IPS-15b (cell line): ENCODE data around the gene HPS3.
A peak's percentile ranks its signal among the peaks of the same experiment; 100 is the strongest.

ENCODE experiments used
- H3K27me3 ChIP-seq: one replicate; pipeline ENCODE4 v1.6.1; 2013; ENCODE audit warnings: low read length; ENCODE audit not compliant: control insufficient read depth, insufficient read depth
- H3K36me3 ChIP-seq: one replicate; pipeline ENCODE4 v1.6.1; 2013; ENCODE audit warnings: low read length; ENCODE audit not compliant: control insufficient read depth, insufficient read depth
- H3K4me1 ChIP-seq: one replicate; pipeline ENCODE4 v1.6.1; 2013; ENCODE audit warnings: mild to moderate bottlenecking, low read length; ENCODE audit not compliant: control insufficient read depth, insufficient read depth
- H3K4me3 ChIP-seq: one replicate; pipeline ENCODE4 v1.5.1; 2013; ENCODE audit warnings: low read depth, low read length
- H3K9ac ChIP-seq: one replicate; pipeline ENCODE4 v1.6.1; 2013; ENCODE audit warnings: low read depth, mild to moderate bottlenecking, low read length
- H3K9me3 ChIP-seq: one replicate; pipeline ENCODE4 v1.6.1; 2013; ENCODE audit warnings: mild to moderate bottlenecking, low read length; ENCODE audit not compliant: control insufficient read depth, insufficient read depth

The HPS3 gene

DNA sequence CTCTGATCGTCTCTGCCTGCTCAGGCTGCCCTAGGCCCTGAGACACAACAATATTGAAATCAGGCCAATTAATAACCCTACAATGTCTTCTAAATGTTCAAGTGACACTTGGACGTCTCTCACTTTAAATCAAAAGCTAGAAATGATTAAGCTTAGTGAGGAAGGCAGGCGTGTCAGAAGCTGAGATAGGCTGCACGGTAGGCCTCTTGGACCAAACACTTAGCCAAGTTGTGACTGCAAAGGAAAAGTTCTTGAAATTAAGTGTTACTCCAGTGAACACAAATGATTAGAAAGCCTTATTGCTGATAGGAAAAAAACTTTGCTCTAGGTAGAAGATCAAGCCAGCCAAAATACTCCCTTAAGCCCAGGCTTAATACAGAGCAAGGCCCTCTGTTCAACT lies 2.2 kb downstream of the HPS3 start:
- no peaks in the 10 kb centered on the region for H3K27me3 ChIP-seq
- no peaks in the 10 kb centered on the region for H3K9me3 ChIP-seq
- no peak overlapping the region for H3K4me3 ChIP-seq
- peak overlapping the region; percentile 14 for H3K9ac ChIP-seq
- peaks cover 22% of the 10 kb centered on the region for H3K4me1 ChIP-seq
- no peaks in the 10 kb centered on the region for H3K36me3 ChIP-seq

DNA sequence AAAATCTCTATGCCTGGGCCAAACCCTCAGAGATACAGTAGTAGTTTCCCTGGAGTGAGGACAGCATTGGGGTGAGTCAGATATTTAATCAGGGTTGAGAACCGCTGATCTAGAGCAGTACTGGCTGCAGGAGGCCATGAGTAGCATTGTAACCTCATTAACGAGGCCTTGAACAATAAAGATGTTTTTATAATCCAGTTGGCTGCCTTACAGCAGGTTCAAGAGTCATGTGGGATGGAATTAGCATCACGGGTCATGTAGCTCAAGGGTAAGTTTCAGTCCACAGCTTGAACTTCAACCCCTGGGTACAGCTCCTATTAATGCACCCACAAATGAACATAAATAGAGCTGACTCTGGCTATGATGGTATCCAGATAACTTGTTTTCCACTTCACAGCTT lies 5.1 kb downstream of the HPS3 start:
- Histone ChIP-seq H3K9ac (no peak overlapping the region), H3K27me3 (no peaks in the 10 kb centered on the region), H3K36me3 (no peaks in the 10 kb centered on the region), H3K9me3 (no peaks in the 10 kb centered on the region), H3K4me3 (no peak overlapping the region), H3K4me1 (peaks cover 18% of the 10 kb centered on the region)

DNA sequence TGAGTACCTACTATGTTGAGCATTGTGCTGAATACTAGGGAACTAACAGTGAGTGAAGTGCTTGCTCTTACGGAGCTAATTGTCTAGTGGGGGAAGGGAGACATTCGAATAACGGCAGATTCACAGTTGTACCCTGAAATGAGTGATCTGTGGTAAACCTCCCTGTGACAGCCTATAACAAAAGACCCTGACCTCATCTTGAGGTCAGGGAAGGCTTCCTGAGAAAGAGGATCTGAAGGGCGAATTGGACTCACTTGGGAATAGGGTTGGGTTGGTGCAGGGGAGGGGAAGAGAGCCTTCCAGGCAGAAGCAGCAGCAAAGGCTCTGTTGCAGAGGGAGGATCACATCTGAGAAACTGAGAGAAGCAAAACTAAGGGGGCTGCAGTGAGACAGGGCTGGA lies 13.2 kb downstream of the HPS3 start:
- no peaks in the 10 kb centered on the region for H3K9me3 ChIP-seq
- no peak overlapping the region for H3K4me3 ChIP-seq
- H3K4me1 ChIP-seq, result no peaks in the 10 kb centered on the region
- H3K9ac ChIP-seq, result no peak overlapping the region
- H3K27me3 ChIP-seq, result no peaks in the 10 kb centered on the region
- peaks cover 7% of the 10 kb centered on the region for H3K36me3 ChIP-seq

DNA sequence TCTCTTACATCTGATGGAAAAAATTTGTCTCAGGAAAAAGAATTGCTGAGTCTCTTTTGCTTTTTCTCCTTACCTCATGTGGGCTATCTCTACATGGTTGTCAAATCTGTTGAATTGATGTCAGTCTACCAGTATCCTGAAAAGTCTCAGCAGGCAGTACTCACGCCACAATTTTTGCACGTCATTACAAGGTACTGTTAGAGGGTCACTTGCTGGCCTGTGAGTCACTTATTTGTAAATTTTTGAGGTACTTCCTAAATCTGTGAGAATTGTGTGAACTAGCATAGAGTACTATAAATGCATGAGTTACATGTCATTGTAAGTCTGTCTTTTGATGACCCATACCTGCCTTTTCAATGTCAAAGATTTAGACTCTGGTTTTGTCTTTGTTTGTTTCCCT lies 15.9 kb downstream of the HPS3 start:
- Histone ChIP-seq H3K36me3 (peaks cover 7% of the 10 kb centered on the region), H3K4me1 (no peaks in the 10 kb centered on the region), H3K9ac (no peak overlapping the region), H3K27me3 (no peaks in the 10 kb centered on the region), H3K4me3 (no peak overlapping the region), H3K9me3 (no peaks in the 10 kb centered on the region)

DNA sequence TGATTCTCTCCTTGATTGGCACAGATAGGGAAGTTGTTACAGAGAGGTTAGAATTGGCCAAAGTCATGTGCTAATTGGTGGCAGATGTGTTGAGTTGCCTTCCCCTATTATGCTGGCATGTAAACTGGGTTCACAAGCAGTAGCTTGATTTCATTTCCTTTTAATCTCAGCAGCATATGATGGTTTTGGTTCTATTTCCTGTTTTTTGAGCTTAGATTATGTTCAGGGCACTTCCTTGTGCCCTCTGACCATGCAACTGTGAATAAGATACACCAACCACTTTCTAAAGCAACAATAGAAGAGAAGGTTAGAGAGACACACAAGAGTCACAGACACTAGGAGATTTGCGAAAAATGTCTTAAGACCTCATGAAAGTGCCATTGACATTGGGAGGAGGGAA lies 16.5 kb downstream of the HPS3 start:
- H3K9ac ChIP-seq, result no peak overlapping the region
- H3K4me3 ChIP-seq, result no peak overlapping the region
- H3K4me1 ChIP-seq, result no peaks in the 10 kb centered on the region
- no peaks in the 10 kb centered on the region for H3K27me3 ChIP-seq
- H3K36me3 ChIP-seq, result peaks cover 7% of the 10 kb centered on the region
- no peaks in the 10 kb centered on the region for H3K9me3 ChIP-seq

DNA sequence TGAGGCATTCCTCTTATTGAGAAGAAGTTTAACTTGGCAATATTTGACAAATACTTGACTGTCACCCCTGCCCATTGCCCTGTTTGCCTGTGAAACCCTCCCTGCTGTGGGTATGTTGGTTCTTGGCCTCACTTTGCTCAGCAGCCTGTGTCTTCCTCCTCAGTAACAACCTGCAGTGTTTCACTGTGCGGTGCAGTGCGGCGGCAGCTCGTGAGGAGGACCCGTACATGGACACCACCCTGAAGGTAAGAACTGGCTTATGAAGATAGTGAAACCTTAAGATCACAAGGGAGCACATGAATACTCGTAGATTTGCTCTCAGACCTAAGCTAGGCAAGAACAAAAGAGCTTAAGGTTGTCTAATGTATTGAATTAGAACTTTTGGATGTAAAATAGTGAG lies 21.0 kb downstream of the HPS3 start:
- H3K9me3 ChIP-seq, result no peaks in the 10 kb centered on the region
- no peak overlapping the region for H3K4me3 ChIP-seq
- H3K36me3 ChIP-seq, result no peaks in the 10 kb centered on the region
- H3K4me1 ChIP-seq, result no peaks in the 10 kb centered on the region
- H3K27me3 ChIP-seq, result no peaks in the 10 kb centered on the region
- no peak overlapping the region for H3K9ac ChIP-seq

DNA sequence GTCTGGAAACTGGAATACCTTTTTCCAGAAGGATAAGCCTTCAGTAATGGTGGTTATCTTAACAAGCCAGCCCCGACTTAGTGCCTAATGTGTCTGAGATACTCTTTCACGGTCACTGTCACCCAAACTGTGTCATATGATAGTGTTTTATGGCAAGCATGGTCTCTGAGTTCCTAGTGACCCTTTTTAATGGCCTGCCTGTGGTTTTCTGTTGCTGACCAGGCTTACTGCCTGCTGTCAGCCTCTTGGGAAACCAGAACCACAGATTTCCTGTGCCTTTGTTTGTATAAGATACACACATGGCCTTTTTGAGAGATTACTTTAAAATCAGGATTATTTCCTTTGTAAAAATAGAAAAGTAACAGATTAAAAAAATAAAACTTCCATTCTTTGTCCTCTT lies 22.4 kb downstream of the HPS3 start:
- H3K4me3 ChIP-seq, result no peak overlapping the region
- H3K9me3 ChIP-seq, result no peaks in the 10 kb centered on the region
- H3K36me3 ChIP-seq, result no peaks in the 10 kb centered on the region
- no peak overlapping the region for H3K9ac ChIP-seq
- H3K27me3 ChIP-seq, result no peaks in the 10 kb centered on the region
- no peaks in the 10 kb centered on the region for H3K4me1 ChIP-seq

DNA sequence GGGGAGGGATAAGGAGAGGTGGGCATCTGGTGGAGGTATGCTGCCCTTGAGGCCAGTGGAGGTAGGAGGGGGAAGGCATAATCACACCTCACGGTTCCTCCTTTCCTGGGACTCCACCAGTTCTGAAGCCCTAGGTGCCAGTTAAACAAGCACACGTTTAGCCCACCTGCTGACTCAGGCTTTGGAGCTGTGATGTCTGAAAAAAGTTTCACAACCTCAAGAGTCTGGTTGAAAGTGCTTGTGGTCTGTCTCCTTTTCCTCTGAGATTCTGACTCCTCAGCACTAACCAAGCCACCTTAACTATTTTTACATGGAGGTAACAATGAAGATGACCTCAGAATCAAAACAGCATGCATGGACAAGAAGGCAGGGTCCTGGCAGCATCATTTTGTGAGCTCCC lies 23.0 kb downstream of the HPS3 start:
- peaks cover 3% of the 10 kb centered on the region for H3K36me3 ChIP-seq
- H3K9ac ChIP-seq, result no peak overlapping the region
- H3K4me3 ChIP-seq, result no peak overlapping the region
- H3K4me1 ChIP-seq, result no peaks in the 10 kb centered on the region
- H3K9me3 ChIP-seq, result no peaks in the 10 kb centered on the region
- H3K27me3 ChIP-seq, result no peaks in the 10 kb centered on the region

DNA sequence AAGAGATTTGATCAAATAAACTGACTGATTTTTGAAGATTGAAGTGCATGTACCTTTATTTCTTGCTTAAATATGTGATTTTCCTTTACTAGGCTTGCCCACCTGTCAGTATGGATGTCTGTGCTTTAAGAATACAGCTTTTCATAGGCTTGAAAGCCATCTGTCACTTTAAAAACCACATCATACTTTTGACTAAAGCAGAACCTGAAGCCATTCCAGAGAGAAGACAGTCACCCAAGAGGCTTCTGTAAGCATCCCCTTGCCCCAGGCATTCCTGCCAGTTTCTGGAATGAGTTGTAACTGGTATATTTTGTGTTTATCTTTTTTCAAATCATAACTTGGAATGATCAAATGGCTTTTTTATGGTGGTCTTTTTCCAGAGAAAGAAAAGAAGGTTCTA lies 24.0 kb downstream of the HPS3 start:
- H3K4me1 ChIP-seq, result no peaks in the 10 kb centered on the region
- no peak overlapping the region for H3K4me3 ChIP-seq
- H3K27me3 ChIP-seq, result no peaks in the 10 kb centered on the region
- peaks cover 5% of the 10 kb centered on the region for H3K36me3 ChIP-seq
- no peak overlapping the region for H3K9ac ChIP-seq
- no peaks in the 10 kb centered on the region for H3K9me3 ChIP-seq

DNA sequence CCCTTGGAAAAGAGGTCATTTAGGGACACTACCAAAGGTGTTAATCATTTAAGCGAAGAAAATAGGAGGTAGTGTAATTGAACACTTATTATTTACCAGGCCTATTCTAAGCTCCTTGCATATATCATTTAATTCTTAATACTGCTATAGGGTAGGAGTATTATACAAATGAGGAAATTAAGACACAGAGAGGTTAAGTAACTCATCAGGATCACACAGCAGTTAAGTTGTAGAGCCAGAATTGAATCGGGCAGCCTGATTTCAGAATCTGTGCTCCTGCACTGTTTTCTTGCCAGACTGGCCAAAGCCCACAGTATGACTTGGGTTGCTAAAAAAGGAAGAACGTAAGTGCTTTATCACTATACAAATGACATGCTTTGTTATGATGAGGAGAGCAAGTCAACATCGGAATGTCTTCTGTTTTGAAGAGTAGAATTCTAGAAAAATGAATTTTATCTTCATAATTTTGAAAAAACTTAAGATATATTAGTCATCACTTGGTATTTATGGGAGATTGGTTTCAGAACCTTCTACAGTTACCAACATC lies 31.4 kb downstream of the HPS3 start:
- Histone ChIP-seq H3K36me3 (peaks cover 18% of the 10 kb centered on the region), H3K9me3 (no peaks in the 10 kb centered on the region), H3K4me3 (no peak overlapping the region), H3K4me1 (no peaks in the 10 kb centered on the region), H3K9ac (no peak overlapping the region), H3K27me3 (no peaks in the 10 kb centered on the region)

DNA sequence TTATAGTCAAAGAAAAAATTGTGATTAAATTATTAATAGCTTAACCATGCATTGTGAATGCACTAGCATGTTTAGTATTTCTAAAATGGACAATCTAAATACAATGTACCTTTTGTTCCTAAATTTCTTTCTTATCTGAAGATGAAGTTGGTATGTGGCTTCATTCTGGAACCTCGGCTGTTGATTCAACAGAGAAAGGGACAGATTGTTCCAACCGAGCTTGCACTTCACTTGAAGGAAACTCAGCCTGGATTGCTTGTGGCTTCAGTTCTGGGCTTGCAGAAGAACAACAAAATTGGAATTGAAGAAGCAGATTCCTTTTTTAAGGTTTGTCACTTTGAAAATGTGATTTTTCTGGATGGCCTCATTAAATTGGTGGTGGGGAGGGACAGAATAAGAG lies 32.6 kb downstream of the HPS3 start:
- Histone ChIP-seq H3K4me3 (no peak overlapping the region), H3K9me3 (no peaks in the 10 kb centered on the region), H3K27me3 (no peaks in the 10 kb centered on the region), H3K9ac (no peak overlapping the region), H3K4me1 (no peaks in the 10 kb centered on the region), H3K36me3 (peaks cover 18% of the 10 kb centered on the region)

DNA sequence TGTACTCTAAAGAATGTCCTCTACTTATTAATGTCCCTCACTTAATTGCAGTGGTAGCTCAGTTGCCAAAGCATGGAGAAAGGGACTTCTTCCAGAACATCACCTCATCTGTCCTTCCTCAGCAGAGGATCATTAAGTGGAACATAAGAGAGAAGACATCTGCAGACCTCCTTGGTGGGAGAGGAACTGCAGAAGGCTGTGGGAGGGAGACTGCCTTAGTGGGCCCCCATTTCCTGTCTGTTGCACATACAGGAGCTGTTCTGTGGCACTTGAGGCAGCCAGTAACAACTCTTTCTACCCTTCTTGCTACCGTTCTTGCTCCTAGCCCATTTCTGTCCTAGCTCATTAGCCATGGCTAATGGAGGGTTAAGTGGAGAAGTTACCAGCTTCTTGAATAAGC lies 33.6 kb downstream of the HPS3 start:
- Histone ChIP-seq H3K27me3 (no peaks in the 10 kb centered on the region), H3K9ac (no peak overlapping the region), H3K9me3 (no peaks in the 10 kb centered on the region), H3K36me3 (peaks cover 14% of the 10 kb centered on the region), H3K4me3 (no peak overlapping the region), H3K4me1 (no peaks in the 10 kb centered on the region)

DNA sequence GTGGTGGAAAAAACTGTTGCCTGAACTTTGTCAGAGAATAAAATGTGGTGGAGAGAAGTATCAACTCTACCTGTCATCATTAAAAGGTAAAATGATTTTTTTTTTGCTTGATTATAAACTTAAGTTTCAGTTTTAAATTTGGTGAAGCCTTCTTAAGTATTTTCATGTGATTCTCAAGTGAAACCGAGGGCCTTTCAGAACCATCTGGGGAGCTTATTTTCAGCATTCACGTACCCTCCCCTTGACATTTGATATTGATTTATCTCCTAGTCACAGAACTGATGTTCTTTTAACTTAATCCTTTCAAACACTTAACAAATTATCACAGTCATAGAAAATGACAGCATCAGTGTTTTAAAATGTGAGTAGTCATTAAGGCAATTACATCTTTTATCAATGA lies 38.5 kb downstream of the HPS3 start:
- H3K27me3 ChIP-seq, result no peaks in the 10 kb centered on the region
- H3K4me3 ChIP-seq, result no peak overlapping the region
- no peaks in the 10 kb centered on the region for H3K9me3 ChIP-seq
- H3K4me1 ChIP-seq, result no peaks in the 10 kb centered on the region
- H3K36me3 ChIP-seq, result peaks cover 9% of the 10 kb centered on the region
- no peak overlapping the region for H3K9ac ChIP-seq
